ENCODE data around the gene TPGS1. TPM values are rescaled to one million over a fixed set of nuclear protein-coding genes. Genes with fewer than 3 reads are reported as not detected.
A peak's percentile ranks its signal among the peaks of the same experiment; 100 is the strongest.

The TPGS1 gene
- total RNA-seq, 4 donors from 2014 or later: 10.8 to 23.3 (median 20.9) TPM

DNA sequence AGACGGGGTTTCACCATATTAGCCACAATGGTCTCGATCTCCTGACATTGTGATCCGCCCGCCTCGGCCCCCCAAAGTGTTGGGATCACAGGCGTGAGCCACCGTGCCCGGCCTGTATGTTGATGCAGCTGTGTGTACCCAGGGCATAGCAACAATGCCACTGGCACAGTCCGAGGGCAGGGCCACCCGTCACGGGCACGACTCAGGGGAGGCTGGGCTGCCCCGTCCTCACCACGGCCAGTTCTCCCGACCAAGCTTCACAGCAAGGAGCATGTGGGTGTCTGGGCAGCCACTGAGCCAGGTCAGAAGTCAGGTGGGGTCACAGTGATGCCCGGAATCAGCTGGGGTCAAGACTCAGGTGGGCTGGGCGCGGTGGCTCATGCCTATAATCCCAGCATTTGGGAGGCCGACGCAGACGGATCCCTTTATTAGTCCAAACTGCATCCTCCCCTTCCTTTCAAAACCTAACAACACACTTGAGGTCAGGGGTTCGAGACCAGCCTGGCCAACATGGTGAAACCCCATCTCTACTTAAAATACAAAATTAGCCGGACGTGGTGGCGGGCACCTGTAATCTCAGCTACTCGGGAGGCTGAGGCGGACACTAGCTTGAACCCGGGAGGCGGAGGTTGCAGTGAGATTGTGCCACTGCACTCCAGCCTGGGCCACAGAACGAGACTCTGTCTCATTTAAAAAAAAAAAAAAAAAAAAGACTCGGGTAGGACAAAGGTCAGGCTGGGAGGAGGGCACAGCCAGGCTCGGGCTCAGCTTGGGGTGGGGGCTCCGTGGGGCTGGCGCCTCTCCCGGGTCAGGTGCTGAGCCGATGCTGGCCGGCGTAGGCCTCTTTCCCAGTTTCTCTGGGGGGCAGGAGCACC, 23.1 kb downstream of the TPGS1 start:
- Histone ChIP-seq H3K27ac (no peak overlapping the region), H3K4me3 (peak overlapping the region; percentile 86), H3K4me1 (peaks cover 30% of the 10 kb centered on the region), H3K27me3 (no peaks in the 10 kb centered on the region), H3K36me3 (peaks cover 2% of the 10 kb centered on the region), H3K9me3 (no peaks in the 10 kb centered on the region)
- TF ChIP-seq POLR2A (IDR thresholded peaks at IDR 0.05) (no peak), POLR2AphosphoS5 (IDR thresholded peaks at IDR 0.05) (no peak), CTCF (IDR thresholded peaks at IDR 0.05) (no peak), EP300 (IDR thresholded peaks at IDR 0.05) (no peak)
- WGBS: 64% methylated on average over 36 of the region's 38 CpGs
- no peak for DNase-seq (ENCODE audit: low spot score in 2 of 2)

GRCh38 chr19:531009-531752, 23.9 kb downstream of the TPGS1 start:
- TF ChIP-seq POLR2AphosphoS5 (IDR thresholded peaks at IDR 0.05) (peak in 1 of 3 donors; percentile 12), POLR2A (IDR thresholded peaks at IDR 0.05) (no peak), CTCF (IDR thresholded peaks at IDR 0.05) (no peak)
- peak overlapping the region; percentile 87 for H3K27ac ChIP-seq
- peak in 1 of 2 donors; percentile 87 for DNase-seq (ENCODE audit: low spot score in 2 of 2)
- H3K36me3 ChIP-seq: peaks cover 10% of the 10 kb centered on the region
- no CpG with 5 or more reads among the region's 103 CpGs for WGBS
- peaks cover 32% of the 10 kb centered on the region for H3K4me1 ChIP-seq
- H3K27me3 ChIP-seq: no peaks in the 10 kb centered on the region
- peak overlapping the region; percentile 86 for H3K4me3 ChIP-seq
- no peaks in the 10 kb centered on the region for H3K9me3 ChIP-seq

DNA sequence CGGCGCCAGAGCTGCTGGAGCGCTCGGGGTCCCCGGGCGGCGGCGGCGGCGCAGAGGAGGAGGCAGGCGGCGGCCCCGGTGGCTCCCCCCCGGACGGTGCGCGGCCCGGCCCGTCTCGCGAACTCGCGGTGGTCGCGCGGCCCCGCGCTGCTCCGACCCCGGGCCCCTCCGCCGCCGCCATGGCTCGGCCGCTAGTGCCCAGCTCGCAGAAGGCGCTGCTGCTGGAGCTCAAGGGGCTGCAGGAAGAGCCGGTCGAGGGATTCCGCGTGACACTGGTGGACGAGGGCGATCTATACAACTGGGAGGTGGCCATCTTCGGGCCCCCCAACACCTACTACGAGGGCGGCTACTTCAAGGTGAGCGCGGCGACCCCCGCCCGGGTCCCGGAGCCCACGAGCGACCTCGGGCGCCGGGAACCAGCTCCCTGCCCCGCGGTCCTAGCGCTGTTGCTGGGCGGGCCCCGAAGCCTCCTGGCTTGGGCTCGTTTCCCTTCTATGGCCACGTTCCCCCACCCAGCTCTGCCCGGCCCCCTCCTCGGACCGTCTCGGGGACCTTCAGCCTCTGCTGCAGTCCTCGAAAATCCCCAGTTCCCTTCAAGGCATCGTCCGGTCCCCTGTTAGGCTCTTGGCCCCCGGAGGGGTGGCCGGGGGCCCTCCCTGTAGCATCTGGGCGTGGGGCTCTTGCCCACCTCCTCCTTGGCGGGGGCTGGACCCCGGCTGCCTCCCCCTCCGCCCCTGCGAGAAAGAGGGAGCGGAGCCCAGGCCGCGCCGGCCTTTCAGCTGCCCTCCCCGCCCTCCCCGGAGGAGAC, 24.7 kb downstream of the TPGS1 start, which contains the start of gene CDC34:
CDC34 (plus strand) TSS at position 8 of the 808 bp plus-strand sequence; CDS start at position 180, 172 bp downstream.
- DNase-seq (ENCODE audit: low spot score in 2 of 2): no peak
- H3K27ac ChIP-seq: peak within 1 kb of the TSS; percentile 87
- no peaks in the 10 kb centered on the region for H3K9me3 ChIP-seq
- H3K27me3 ChIP-seq: no peaks in the 10 kb centered on the region
- 0% methylated on average over 8 of the region's 84 CpGs for WGBS
- peak within 1 kb of the TSS; percentile 86 for H3K4me3 ChIP-seq
- TF ChIP-seq POLR2AphosphoS5 (IDR thresholded peaks at IDR 0.05) (no peak), EP300 (IDR thresholded peaks at IDR 0.05) (no peak), POLR2A (IDR thresholded peaks at IDR 0.05) (peak in 1 of 2 donors; percentile 77), CTCF (IDR thresholded peaks at IDR 0.05) (no peak)
- H3K36me3 ChIP-seq: peaks cover 18% of the 10 kb centered on the region
- peaks cover 32% of the 10 kb centered on the region for H3K4me1 ChIP-seq

- TF ChIP-seq CTCF (IDR thresholded peaks at IDR 0.05) (peak; percentile 22 to 24), POLR2AphosphoS5 (IDR thresholded peaks at IDR 0.05) (no peak), POLR2A (IDR thresholded peaks at IDR 0.05) (no peak), EP300 (IDR thresholded peaks at IDR 0.05) (no peak)
- 0% methylated on average over 22 of the region's 47 CpGs for WGBS
These were observed 25.5 kb downstream of the TPGS1 start for GRCh38 chr19:532561-533363.

More at GRCh38 chr19:532561-533363, 25.5 kb downstream of the TPGS1 start:
- peaks cover 32% of the 10 kb centered on the region for H3K4me1 ChIP-seq
- DNase-seq (ENCODE audit: low spot score in 2 of 2): peak in 1 of 2 donors; percentile 83
- H3K27me3 ChIP-seq: no peaks in the 10 kb centered on the region
- no peaks in the 10 kb centered on the region for H3K9me3 ChIP-seq
- peak overlapping the region; percentile 83 for H3K27ac ChIP-seq
- H3K36me3 ChIP-seq: peaks cover 23% of the 10 kb centered on the region
- peak overlapping the region; percentile 86 for H3K4me3 ChIP-seq
